RWPE2 (cell line): ENCODE results near the gene CCL14.

Experiments used
- ATAC-seq: fragments of 200-7000 bp; cut with Tn5 transposase; 3 replicates; pipeline ENCODE4 v1.9.1; 2021; ENCODE audit warnings: low read depth
- DNase-seq: peaks from one replicate; pipeline ENCODE4 v3.0.0-alpha.2; 2020; ENCODE audit warnings: low spot score
- H3K27ac ChIP-seq: fragments of 450-650 bp; 2 replicates; pipeline ENCODE4 v1.5.1; 2017; ENCODE audit warnings: mild to moderate bottlenecking; ENCODE audit not compliant: poor library complexity, severe bottlenecking
- H3K27me3 ChIP-seq: fragments of 250-450 bp; sonication (Bioruptor Pico); 2 replicates; pipeline ENCODE4 v1.5.1; 2021; ENCODE audit warnings: mild to moderate bottlenecking, moderate library complexity; ENCODE audit not compliant: insufficient read depth, poor library complexity, severe bottlenecking
- H3K36me3 ChIP-seq: fragments of 250-450 bp; sonication (Bioruptor Pico); 2 replicates; pipeline ENCODE4 v1.5.1; 2020; ENCODE audit warnings: low read depth, mild to moderate bottlenecking, moderate library complexity
- H3K4me1 ChIP-seq: fragments of 250-450 bp; sonication (Bioruptor Pico); 2 replicates; pipeline ENCODE4 v1.5.1; 2021; ENCODE audit warnings: mild to moderate bottlenecking, moderate library complexity; ENCODE audit not compliant: insufficient read depth, poor library complexity, severe bottlenecking
- H3K4me3 ChIP-seq: fragments of 250-450 bp; sonication (Bioruptor Pico); 2 replicates; pipeline ENCODE4 v1.5.1; 2021; ENCODE audit warnings: mild to moderate bottlenecking, moderate library complexity; ENCODE audit not compliant: severe bottlenecking
- H3K9me3 ChIP-seq: fragments of 250-450 bp; sonication (Bioruptor Pico); 2 replicates; pipeline ENCODE4 v1.5.1; 2021; ENCODE audit warnings: mild to moderate bottlenecking, moderate library complexity; ENCODE audit not compliant: severe bottlenecking
- CTCF ChIP-seq: fragments of 450-650 bp; IDR thresholded peaks from one replicate; pipeline ENCODE4 v1.5.1; 2017; ENCODE audit warnings: mild to moderate bottlenecking, moderate library complexity; ENCODE audit not compliant: poor library complexity, severe bottlenecking

Gene CCL14

GRCh38 chr17:35973333-35974260, 12.9 kb downstream of the CCL14 start:
- H3K4me1 ChIP-seq: peaks cover 11% of the 10 kb centered on the region
- no peaks in the 10 kb centered on the region for H3K36me3 ChIP-seq

GRCh38 chr17:35972945-35973332, 13.6 kb downstream of the CCL14 start:
- Histone ChIP-seq H3K27me3 (no peaks in the 10 kb centered on the region), H3K4me1 (peaks cover 11% of the 10 kb centered on the region), H3K4me3 (no peak overlapping the region), H3K27ac (no peak overlapping the region), H3K36me3 (no peaks in the 10 kb centered on the region), H3K9me3 (peaks cover 3% of the 10 kb centered on the region)
- no peak for TF ChIP-seq CTCF
- DNase-seq: no peak
- ATAC-seq: no peak

More at GRCh38 chr17:35973333-35974260, 12.9 kb downstream of the CCL14 start:
- DNase-seq (no peak), ATAC-seq (peak; percentile 86)
- Histone ChIP-seq H3K4me3 (no peak overlapping the region), H3K27me3 (no peaks in the 10 kb centered on the region), H3K27ac (peak overlapping the region; percentile 13), H3K9me3 (peaks cover 3% of the 10 kb centered on the region)
- no peak for TF ChIP-seq CTCF

GRCh38 chr17:35972535-35972934, 14.0 kb downstream of the CCL14 start:
- H3K36me3 ChIP-seq: no peaks in the 10 kb centered on the region
- ATAC-seq: no peak
- no peaks in the 10 kb centered on the region for H3K27me3 ChIP-seq
- H3K9me3 ChIP-seq: peaks cover 3% of the 10 kb centered on the region
- TF ChIP-seq CTCF: no peak
- H3K4me3 ChIP-seq: no peak overlapping the region
- H3K27ac ChIP-seq: no peak overlapping the region
- DNase-seq: no peak
- H3K4me1 ChIP-seq: peaks cover 11% of the 10 kb centered on the region

- no peak overlapping the region for H3K27ac ChIP-seq
- no peaks in the 10 kb centered on the region for H3K27me3 ChIP-seq
Observed at GRCh38 chr17:35972066-35972465, 14.5 kb downstream of the CCL14 start.

More at GRCh38 chr17:35972066-35972465, 14.5 kb downstream of the CCL14 start:
- Histone ChIP-seq H3K9me3 (peaks cover 3% of the 10 kb centered on the region), H3K4me3 (no peak overlapping the region), H3K36me3 (no peaks in the 10 kb centered on the region), H3K4me1 (peaks cover 11% of the 10 kb centered on the region)
- no peak for TF ChIP-seq CTCF
- no peak for DNase-seq
- no peak for ATAC-seq
